Measurements from ENCODE around the gene PDE3B.
"Not testable (repeated sequence)": the region's sequence is repeated elsewhere in the genome, so short reads cannot be mapped to it uniquely, and the experiment has no call there.

The PDE3B gene

GRCh38 chr11:14727215-14727614, 83.6 kb downstream of the PDE3B start:
- no peaks in the 10 kb centered on the region for H3K9me3 ChIP-seq (ENCODE audit: low read length)
- no peak overlapping the region for H3K9ac ChIP-seq (ENCODE audit: low read length)
- H3K27me3 ChIP-seq (ENCODE audit: control insufficient read depth in 1 of 2, insufficient read depth in 2 of 2, low read length in 2 of 2), result no peaks in the 10 kb centered on the region
- no peak overlapping the region for H3K27ac ChIP-seq (ENCODE audit: low read depth, low read length)
- no peak overlapping the region for H3K4me3 ChIP-seq (ENCODE audit: low read depth in 1 of 2, low read length in 2 of 2)
- peaks cover 29% of the 10 kb centered on the region for H3K4me1 ChIP-seq (ENCODE audit: insufficient read depth, low read length)
- no peaks in the 10 kb centered on the region for H3K36me3 ChIP-seq (ENCODE audit: insufficient read depth, low read length)

DNA sequence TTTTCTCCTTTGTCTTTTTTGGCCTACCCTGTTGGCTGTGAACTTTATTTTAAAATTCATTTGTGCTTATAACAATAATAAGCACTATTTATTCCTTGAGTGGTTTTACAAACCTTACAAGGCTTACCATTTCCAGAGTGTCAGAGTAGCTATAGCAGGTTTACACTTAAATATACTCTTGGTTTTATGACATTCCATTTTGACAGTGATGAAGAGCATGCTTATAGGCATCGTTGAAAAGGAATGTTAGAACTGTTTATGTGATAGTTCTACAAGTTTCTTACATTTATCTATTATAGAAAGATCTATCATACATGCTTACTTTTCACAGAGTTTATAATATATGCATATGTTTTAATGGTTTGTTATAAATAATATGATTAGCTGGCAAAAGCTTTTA, 84.1 kb downstream of the PDE3B start:
- peaks cover 33% of the 10 kb centered on the region for H3K4me1 ChIP-seq (ENCODE audit: insufficient read depth, low read length)
- H3K27ac ChIP-seq (ENCODE audit: low read depth, low read length), result no peak overlapping the region
- no peak overlapping the region for H3K4me3 ChIP-seq (ENCODE audit: low read depth in 1 of 2, low read length in 2 of 2)
- H3K9me3 ChIP-seq (ENCODE audit: low read length), result no peaks in the 10 kb centered on the region
- H3K9ac ChIP-seq (ENCODE audit: low read length), result no peak overlapping the region
- no peaks in the 10 kb centered on the region for H3K36me3 ChIP-seq (ENCODE audit: insufficient read depth, low read length)
- no peaks in the 10 kb centered on the region for H3K27me3 ChIP-seq (ENCODE audit: control insufficient read depth in 1 of 2, insufficient read depth in 2 of 2, low read length in 2 of 2)

DNA sequence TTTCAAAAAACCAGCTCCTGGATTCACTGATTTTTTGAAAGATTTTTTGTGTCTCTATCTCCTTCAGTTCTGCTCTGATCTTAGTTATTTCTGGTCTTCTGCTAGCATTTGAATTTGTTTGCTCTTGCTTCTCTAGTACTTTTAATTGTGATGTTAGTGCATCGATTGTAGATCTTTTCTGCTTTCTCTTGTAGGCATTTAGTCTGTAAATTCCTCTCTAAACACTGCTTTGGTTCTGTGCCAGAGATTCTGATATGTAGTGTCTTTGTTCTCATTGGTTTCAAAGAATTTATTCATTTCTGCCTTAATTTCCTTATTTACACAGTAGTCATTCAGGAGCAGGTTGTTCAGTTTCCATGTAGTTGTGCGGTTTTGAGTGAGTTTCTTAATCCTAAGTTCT, 96.9 kb downstream of the PDE3B start:
- H3K36me3 ChIP-seq (ENCODE audit: insufficient read depth, low read length), result not testable (repeated sequence)

GRCh38 chr11:14741195-14741594, 97.6 kb downstream of the PDE3B start:
- H3K4me3 ChIP-seq (ENCODE audit: low read depth in 1 of 2, low read length in 2 of 2), result no peak overlapping the region
- H3K9me3 ChIP-seq (ENCODE audit: low read length), result no peaks in the 10 kb centered on the region
- no peak overlapping the region for H3K9ac ChIP-seq (ENCODE audit: low read length)
- H3K4me1 ChIP-seq (ENCODE audit: insufficient read depth, low read length), result peaks cover under 1% of the 10 kb centered on the region
- no peaks in the 10 kb centered on the region for H3K36me3 ChIP-seq (ENCODE audit: insufficient read depth, low read length)
- H3K27me3 ChIP-seq (ENCODE audit: control insufficient read depth in 1 of 2, insufficient read depth in 2 of 2, low read length in 2 of 2), result no peaks in the 10 kb centered on the region
- H3K27ac ChIP-seq (ENCODE audit: low read depth, low read length), result no peak overlapping the region

More for the DNA sequence above, 96.9 kb downstream of the PDE3B start:
- not testable (repeated sequence) for H3K4me3 ChIP-seq (ENCODE audit: low read depth in 1 of 2, low read length in 2 of 2); H3K9me3 ChIP-seq (ENCODE audit: low read length); H3K27ac ChIP-seq (ENCODE audit: low read depth, low read length); H3K4me1 ChIP-seq (ENCODE audit: insufficient read depth, low read length); H3K27me3 ChIP-seq (ENCODE audit: control insufficient read depth in 1 of 2, insufficient read depth in 2 of 2, low read length in 2 of 2); H3K9ac ChIP-seq (ENCODE audit: low read length)

GRCh38 chr11:14742849-14743559, 99.4 kb downstream of the PDE3B start:
- H3K4me1 ChIP-seq (ENCODE audit: insufficient read depth, low read length), result peaks cover 13% of the 10 kb centered on the region
- no peaks in the 10 kb centered on the region for H3K27me3 ChIP-seq (ENCODE audit: control insufficient read depth in 1 of 2, insufficient read depth in 2 of 2, low read length in 2 of 2)
- no peaks in the 10 kb centered on the region for H3K36me3 ChIP-seq (ENCODE audit: insufficient read depth, low read length)
- H3K27ac ChIP-seq (ENCODE audit: low read depth, low read length), result no peak overlapping the region
- no peak overlapping the region for H3K4me3 ChIP-seq (ENCODE audit: low read depth in 1 of 2, low read length in 2 of 2)
- no peaks in the 10 kb centered on the region for H3K9me3 ChIP-seq (ENCODE audit: low read length)
- H3K9ac ChIP-seq (ENCODE audit: low read length), result no peak overlapping the region

DNA sequence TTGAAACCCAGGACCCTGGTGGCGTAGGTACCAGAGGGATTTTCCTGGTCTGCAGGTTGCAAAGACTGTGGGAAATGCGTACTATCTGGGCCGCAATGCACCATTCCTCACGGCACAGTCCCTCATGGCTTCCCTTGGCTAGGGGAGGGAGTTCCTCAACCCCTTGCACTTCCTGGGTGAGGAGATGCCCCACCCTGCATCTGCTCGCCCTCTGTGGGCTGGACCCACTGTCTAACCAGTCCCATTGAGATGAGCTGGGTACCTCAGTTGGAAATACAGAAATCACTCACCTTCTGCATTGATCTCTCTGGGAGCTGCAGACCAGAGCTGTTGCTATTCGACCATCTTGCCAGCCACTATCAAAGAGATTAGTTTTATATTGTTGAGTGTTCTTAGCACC, 100.1 kb downstream of the PDE3B start:
- not testable (repeated sequence) for H3K9me3 ChIP-seq (ENCODE audit: low read length); H3K27ac ChIP-seq (ENCODE audit: low read depth, low read length); H3K36me3 ChIP-seq (ENCODE audit: insufficient read depth, low read length); H3K9ac ChIP-seq (ENCODE audit: low read length); H3K4me3 ChIP-seq (ENCODE audit: low read depth in 1 of 2, low read length in 2 of 2); H3K27me3 ChIP-seq (ENCODE audit: control insufficient read depth in 1 of 2, insufficient read depth in 2 of 2, low read length in 2 of 2)
- peaks cover 20% of the 10 kb centered on the region for H3K4me1 ChIP-seq (ENCODE audit: insufficient read depth, low read length)

DNA sequence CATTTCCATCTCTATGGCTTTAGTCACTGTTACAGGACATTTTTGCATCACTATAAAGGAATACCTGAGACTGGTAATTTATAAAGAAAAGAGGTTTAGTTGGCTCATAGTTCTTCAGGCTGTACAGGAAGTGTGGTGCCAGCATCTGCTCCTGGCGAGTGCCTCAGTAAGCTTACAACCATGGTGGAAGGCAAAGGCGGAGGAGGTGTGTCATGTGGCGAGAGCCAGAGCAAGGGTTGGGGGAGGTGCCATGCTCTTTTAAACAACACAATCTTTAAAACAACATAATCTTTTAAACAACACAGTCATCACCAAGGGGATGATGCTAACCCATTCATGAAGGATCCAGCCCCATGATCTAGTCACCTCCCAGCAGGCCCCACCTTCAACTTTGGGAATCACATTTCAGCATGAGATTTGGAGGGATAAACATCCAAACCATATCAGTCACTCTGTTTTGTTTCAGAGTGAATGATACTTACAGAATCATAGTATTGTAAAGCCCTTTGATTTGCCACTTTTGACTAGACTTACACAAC, 103.3 kb downstream of the PDE3B start:
- Histone ChIP-seq H3K9me3 (ENCODE audit: low read length) (no peaks in the 10 kb centered on the region), H3K27ac (ENCODE audit: low read depth, low read length) (peak overlapping the region; percentile 41), H3K9ac (ENCODE audit: low read length) (no peak overlapping the region), H3K4me1 (ENCODE audit: insufficient read depth, low read length) (peaks cover 27% of the 10 kb centered on the region), H3K4me3 (ENCODE audit: low read depth in 1 of 2, low read length in 2 of 2) (no peak overlapping the region), H3K27me3 (ENCODE audit: control insufficient read depth in 1 of 2, insufficient read depth in 2 of 2, low read length in 2 of 2) (no peaks in the 10 kb centered on the region), H3K36me3 (ENCODE audit: insufficient read depth, low read length) (no peaks in the 10 kb centered on the region)

DNA sequence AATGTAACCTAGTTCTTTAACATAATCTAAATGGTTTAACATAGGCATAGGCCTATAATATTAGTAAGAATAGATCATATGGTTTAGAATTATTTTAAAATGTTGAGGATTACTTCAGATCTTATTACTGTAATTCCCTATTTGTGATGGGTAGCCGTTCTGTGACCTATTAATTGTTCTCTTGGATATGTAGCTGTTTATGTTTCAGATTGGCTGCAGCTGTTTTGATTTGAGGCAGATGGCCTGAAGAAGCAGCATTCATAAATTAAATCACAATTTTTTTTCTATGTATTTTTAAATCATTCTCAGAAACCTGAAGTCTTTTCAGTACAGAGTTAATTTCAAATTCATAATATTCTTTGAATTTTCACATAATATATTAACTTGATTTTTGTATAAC, 104.5 kb downstream of the PDE3B start:
- Histone ChIP-seq H3K9me3 (ENCODE audit: low read length) (no peaks in the 10 kb centered on the region), H3K36me3 (ENCODE audit: insufficient read depth, low read length) (no peaks in the 10 kb centered on the region), H3K27ac (ENCODE audit: low read depth, low read length) (no peak overlapping the region), H3K27me3 (ENCODE audit: control insufficient read depth in 1 of 2, insufficient read depth in 2 of 2, low read length in 2 of 2) (no peaks in the 10 kb centered on the region), H3K4me1 (ENCODE audit: insufficient read depth, low read length) (peaks cover 32% of the 10 kb centered on the region), H3K9ac (ENCODE audit: low read length) (no peak overlapping the region), H3K4me3 (ENCODE audit: low read depth in 1 of 2, low read length in 2 of 2) (no peak overlapping the region)

DNA sequence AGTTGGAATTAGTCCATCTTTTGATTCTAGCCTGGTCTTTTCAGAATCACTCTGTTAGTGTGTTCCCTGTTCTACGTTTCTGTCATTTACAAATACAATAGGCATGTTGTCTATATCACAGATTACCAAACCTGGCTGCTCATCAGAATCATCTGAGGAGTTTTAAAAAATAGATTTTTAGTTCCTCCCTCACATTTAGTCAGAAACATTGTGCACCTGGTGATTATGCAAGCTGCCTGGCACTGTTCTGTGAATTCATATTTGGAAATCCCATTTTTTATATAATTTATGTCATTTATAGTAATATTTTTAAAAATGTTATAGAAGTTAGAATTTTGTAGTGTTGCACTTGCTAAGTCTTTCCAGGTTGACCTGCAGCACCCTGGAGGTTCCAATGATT, 107.3 kb downstream of the PDE3B start:
- Histone ChIP-seq H3K27me3 (ENCODE audit: control insufficient read depth in 1 of 2, insufficient read depth in 2 of 2, low read length in 2 of 2) (no peaks in the 10 kb centered on the region), H3K4me1 (ENCODE audit: insufficient read depth, low read length) (peaks cover 39% of the 10 kb centered on the region)

DNA sequence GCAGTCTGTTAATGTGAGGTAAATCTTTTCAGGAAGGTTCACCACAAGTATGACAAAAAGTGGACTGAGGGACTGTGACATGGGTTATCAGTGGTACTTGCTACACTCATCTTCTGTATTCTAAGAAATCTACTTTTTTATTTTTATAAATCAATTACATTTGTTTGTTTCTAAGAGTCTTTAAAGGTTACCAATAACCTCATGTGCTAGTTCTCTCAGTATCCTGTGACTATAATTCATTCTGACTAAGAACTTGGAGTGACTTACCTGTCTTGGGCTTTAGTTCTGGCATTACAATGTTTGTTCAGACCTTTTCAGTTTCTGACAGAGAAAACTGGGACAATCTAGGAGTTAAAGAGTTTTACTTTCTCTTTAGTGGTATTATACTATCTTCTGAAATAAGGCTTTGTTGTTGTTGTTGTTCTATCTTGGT, 108.4 kb downstream of the PDE3B start:
- Histone ChIP-seq H3K4me1 (ENCODE audit: insufficient read depth, low read length) (peaks cover 34% of the 10 kb centered on the region), H3K36me3 (ENCODE audit: insufficient read depth, low read length) (no peaks in the 10 kb centered on the region), H3K27ac (ENCODE audit: low read depth, low read length) (no peak overlapping the region), H3K9me3 (ENCODE audit: low read length) (no peaks in the 10 kb centered on the region), H3K9ac (ENCODE audit: low read length) (no peak overlapping the region), H3K27me3 (ENCODE audit: control insufficient read depth in 1 of 2, insufficient read depth in 2 of 2, low read length in 2 of 2) (no peaks in the 10 kb centered on the region), H3K4me3 (ENCODE audit: low read depth in 1 of 2, low read length in 2 of 2) (no peak overlapping the region)

More for the DNA sequence above, 107.3 kb downstream of the PDE3B start:
- no peaks in the 10 kb centered on the region for H3K9me3 ChIP-seq (ENCODE audit: low read length)
- H3K27ac ChIP-seq (ENCODE audit: low read depth, low read length), result no peak overlapping the region
- H3K4me3 ChIP-seq (ENCODE audit: low read depth in 1 of 2, low read length in 2 of 2), result no peak overlapping the region
- no peak overlapping the region for H3K9ac ChIP-seq (ENCODE audit: low read length)
- H3K36me3 ChIP-seq (ENCODE audit: insufficient read depth, low read length), result no peaks in the 10 kb centered on the region

- H3K27me3 ChIP-seq (ENCODE audit: control insufficient read depth in 1 of 2, insufficient read depth in 2 of 2, low read length in 2 of 2), result no peaks in the 10 kb centered on the region
- no peak overlapping the region for H3K27ac ChIP-seq (ENCODE audit: low read depth, low read length)
- no peak overlapping the region for H3K4me3 ChIP-seq (ENCODE audit: low read depth in 1 of 2, low read length in 2 of 2)
- no peak overlapping the region for H3K9ac ChIP-seq (ENCODE audit: low read length)
- peaks cover 17% of the 10 kb centered on the region for H3K4me1 ChIP-seq (ENCODE audit: insufficient read depth, low read length)
- no peaks in the 10 kb centered on the region for H3K9me3 ChIP-seq (ENCODE audit: low read length)
- no peaks in the 10 kb centered on the region for H3K36me3 ChIP-seq (ENCODE audit: insufficient read depth, low read length)
These were observed 111.5 kb downstream of the PDE3B start for GRCh38 chr11:14755140-14755539.

DNA sequence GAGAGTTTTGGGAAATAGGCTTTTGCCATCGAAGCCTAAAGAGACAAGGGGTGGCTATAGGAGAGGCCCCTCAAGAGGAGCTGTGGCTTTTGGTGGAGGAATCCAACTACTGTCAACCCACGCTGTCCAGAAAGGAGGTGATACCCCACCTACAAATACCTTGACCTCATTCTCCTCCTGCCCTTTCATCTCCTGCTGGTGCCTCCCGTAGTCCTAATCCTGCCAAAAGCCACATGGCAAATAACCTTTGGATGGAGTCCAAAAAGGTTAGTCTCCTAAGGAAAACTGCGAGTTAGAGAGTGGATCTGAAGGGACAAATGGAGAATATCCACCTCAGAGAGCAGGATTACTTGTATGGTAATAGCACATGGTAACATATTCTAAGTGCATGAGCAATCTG, 112.7 kb downstream of the PDE3B start:
- no peak overlapping the region for H3K27ac ChIP-seq (ENCODE audit: low read depth, low read length)
- H3K4me1 ChIP-seq (ENCODE audit: insufficient read depth, low read length), result peaks cover 17% of the 10 kb centered on the region
- H3K9ac ChIP-seq (ENCODE audit: low read length), result no peak overlapping the region
- H3K4me3 ChIP-seq (ENCODE audit: low read depth in 1 of 2, low read length in 2 of 2), result no peak overlapping the region
- no peaks in the 10 kb centered on the region for H3K36me3 ChIP-seq (ENCODE audit: insufficient read depth, low read length)
- H3K9me3 ChIP-seq (ENCODE audit: low read length), result no peaks in the 10 kb centered on the region
- no peaks in the 10 kb centered on the region for H3K27me3 ChIP-seq (ENCODE audit: control insufficient read depth in 1 of 2, insufficient read depth in 2 of 2, low read length in 2 of 2)

Measured in muscle layer of colon (tissue), 2 donors.